Neural cell (in vitro differentiated cells): ENCODE measurements around the gene ZFP1. TPM values are rescaled to one million over a fixed set of nuclear protein-coding genes. Genes with fewer than 3 reads are reported as not detected.

ENCODE experiments used
- H2AFZ ChIP-seq: fragments of 200-600, 300-800 bp; sonication (generic), shearing (Covaris generic); 2 replicates; pipeline ENCODE4 v1.6.0; 2014; ENCODE audit warnings: low read depth, mild to moderate bottlenecking, antibody characterized with exemption, low read length, moderate library complexity
- H3F3A ChIP-seq: fragments of 200-600 bp; shearing (Covaris generic); 2 replicates; pipeline ENCODE4 v1.6.1; 2016; ENCODE audit warnings: mild to moderate bottlenecking, moderate library complexity, mixed read lengths, antibody characterized with exemption, low read length; ENCODE audit not compliant: insufficient read depth, poor library complexity, severe bottlenecking
- H3K27ac ChIP-seq: fragments of 200-600, 300-800 bp; sonication (generic), shearing (Covaris generic); 2 replicates; pipeline ENCODE4 v1.5.1; 2014; ENCODE audit warnings: mild to moderate bottlenecking, low read length, moderate library complexity
- H3K27me3 ChIP-seq: fragments of 300-800, 200-600 bp; sonication (generic), shearing (Covaris generic); 2 replicates; pipeline ENCODE4 v1.6.0; 2014; ENCODE audit warnings: mild to moderate bottlenecking, low read depth, low read length, moderate library complexity; ENCODE audit not compliant: insufficient read depth
- H3K36me3 ChIP-seq: fragments of 300-800, 200-600 bp; sonication (generic), shearing (Covaris generic); 2 replicates; pipeline ENCODE4 v1.5.1; 2014; ENCODE audit warnings: mild to moderate bottlenecking, antibody characterized with exemption, low read length, moderate library complexity; ENCODE audit not compliant: insufficient read depth
- H3K4me2 ChIP-seq: fragments of 300-800, 200-600 bp; sonication (generic), shearing (Covaris generic); 2 replicates; pipeline ENCODE4 v1.6.0; 2014; ENCODE audit warnings: mild to moderate bottlenecking, low read length
- H3K4me3 ChIP-seq: fragments of 300-800, 200-600 bp; sonication (generic), shearing (Covaris generic); 2 replicates; pipeline ENCODE4 v1.5.1; 2014; ENCODE audit warnings: mild to moderate bottlenecking, low read length, moderate library complexity
- H3K79me2 ChIP-seq: fragments of 200-600 bp; shearing (Covaris generic); replicated peaks from 2 replicates; pipeline ENCODE4 v1.6.0; 2014; ENCODE audit warnings: mild to moderate bottlenecking, low read length, moderate library complexity; ENCODE audit not compliant: insufficient read depth
- H3K9ac ChIP-seq: fragments of 300-800, 200-600 bp; sonication (generic), shearing (Covaris generic); 2 replicates; pipeline ENCODE4 v1.6.1; 2016; ENCODE audit warnings: mild to moderate bottlenecking, low read length, mixed read lengths
- H3K9me2 ChIP-seq: fragments of 200-600 bp; shearing (Covaris generic); 2 replicates; pipeline ENCODE4 v1.6.1; 2016; ENCODE audit warnings: mild to moderate bottlenecking, low read length, mixed read lengths; ENCODE audit not compliant: insufficient read depth
- H3K9me3 ChIP-seq: fragments of 200-600, 300-800 bp; sonication (generic), shearing (Covaris generic); 2 replicates; pipeline ENCODE4 v1.6.1; 2016; ENCODE audit warnings: mild to moderate bottlenecking, mixed run types, low read length, moderate library complexity, mixed read lengths
- H4K20me1 ChIP-seq: fragments of 200-600 bp; shearing (Covaris generic); 2 replicates; pipeline ENCODE4 v1.6.1; 2016; ENCODE audit warnings: mild to moderate bottlenecking, mixed run types; ENCODE audit not compliant: insufficient read depth
- EP300 ChIP-seq: fragments of 450-650 bp; conservative IDR thresholded peaks from 2 replicates; pipeline ENCODE4 v1.6.1; 2014; ENCODE audit warnings: antibody characterized with exemption, mild to moderate bottlenecking, moderate library complexity; ENCODE audit not compliant: poor library complexity, severe bottlenecking
- EZH2 ChIP-seq: fragments of 200-600, 300-800 bp; shearing (Covaris generic), sonication (generic); IDR thresholded peaks from 2 replicates; pipeline ENCODE4 v1.6.1; 2014; ENCODE audit warnings: antibody characterized with exemption, low read length, borderline replicate concordance, mild to moderate bottlenecking; ENCODE audit not compliant: insufficient read depth, poor library complexity, severe bottlenecking
- MXI1 ChIP-seq: fragments of 450-650 bp; conservative IDR thresholded peaks from 2 replicates; pipeline ENCODE4 v1.6.1; 2014; ENCODE audit warnings: antibody characterized with exemption, mild to moderate bottlenecking; ENCODE audit not compliant: poor library complexity, severe bottlenecking
- RAD21 ChIP-seq: fragments of 450-650 bp; conservative IDR thresholded peaks from 2 replicates; pipeline ENCODE4 v1.6.1; 2014; ENCODE audit warnings: antibody characterized with exemption, mild to moderate bottlenecking, moderate library complexity
- REST ChIP-seq: IDR thresholded peaks from 2 replicates; pipeline ENCODE4 v1.6.1; 2012; ENCODE audit warnings: borderline replicate concordance
- SMC3 ChIP-seq: fragments of 450-650 bp; conservative IDR thresholded peaks from 2 replicates; pipeline ENCODE4 v1.6.1; 2014; ENCODE audit warnings: antibody characterized with exemption, mild to moderate bottlenecking, moderate library complexity; ENCODE audit not compliant: poor library complexity
- TAF1 ChIP-seq: IDR thresholded peaks from 2 replicates; pipeline ENCODE4 v1.6.1; 2012; ENCODE audit warnings: low read depth
- polyA plus RNA-seq: library from polyadenylated mRNA; depleted of rRNA; stranded (reverse); fragments of >200 nt; gene quantifications from 2 replicates; pipeline ENCODE4 v1.2.3, GENCODE V29; 2014
- TF ChIP-seq, protein P1 (sequence below): fragments of 450-650 bp; IDR thresholded peaks from 2 replicates; pipeline ENCODE4 v1.5.1; 2014; ENCODE audit warnings: antibody characterized with exemption, mild to moderate bottlenecking, moderate library complexity; ENCODE audit not compliant: poor library complexity, severe bottlenecking

Gene ZFP1
- polyA plus RNA-seq, 1 donor from 2014 or later, result 47.1 TPM

- Histone ChIP-seq H4K20me1 (no peaks in the 10 kb centered on the region), H3K27ac (no peak overlapping the region), H2AFZ (no peak overlapping the region), H3K27me3 (no peaks in the 10 kb centered on the region), H3K4me3 (no peak overlapping the region), H3K79me2 (no peaks in the 10 kb centered on the region), H3K4me2 (no peak overlapping the region), H3K9ac (no peak overlapping the region), H3K9me2 (no peaks in the 10 kb centered on the region), H3K9me3 (no peaks in the 10 kb centered on the region), H3F3A (no peaks in the 10 kb centered on the region), H3K36me3 (no peaks in the 10 kb centered on the region)
- no peak for TF ChIP-seq MXI1
- no peak for TF ChIP-seq TAF1
- TF ChIP-seq RAD21, result no peak
- no peak for TF ChIP-seq EP300
- TF ChIP-seq REST, result no peak
- TF ChIP-seq SMC3, result no peak
- TF ChIP-seq, protein P1, sequence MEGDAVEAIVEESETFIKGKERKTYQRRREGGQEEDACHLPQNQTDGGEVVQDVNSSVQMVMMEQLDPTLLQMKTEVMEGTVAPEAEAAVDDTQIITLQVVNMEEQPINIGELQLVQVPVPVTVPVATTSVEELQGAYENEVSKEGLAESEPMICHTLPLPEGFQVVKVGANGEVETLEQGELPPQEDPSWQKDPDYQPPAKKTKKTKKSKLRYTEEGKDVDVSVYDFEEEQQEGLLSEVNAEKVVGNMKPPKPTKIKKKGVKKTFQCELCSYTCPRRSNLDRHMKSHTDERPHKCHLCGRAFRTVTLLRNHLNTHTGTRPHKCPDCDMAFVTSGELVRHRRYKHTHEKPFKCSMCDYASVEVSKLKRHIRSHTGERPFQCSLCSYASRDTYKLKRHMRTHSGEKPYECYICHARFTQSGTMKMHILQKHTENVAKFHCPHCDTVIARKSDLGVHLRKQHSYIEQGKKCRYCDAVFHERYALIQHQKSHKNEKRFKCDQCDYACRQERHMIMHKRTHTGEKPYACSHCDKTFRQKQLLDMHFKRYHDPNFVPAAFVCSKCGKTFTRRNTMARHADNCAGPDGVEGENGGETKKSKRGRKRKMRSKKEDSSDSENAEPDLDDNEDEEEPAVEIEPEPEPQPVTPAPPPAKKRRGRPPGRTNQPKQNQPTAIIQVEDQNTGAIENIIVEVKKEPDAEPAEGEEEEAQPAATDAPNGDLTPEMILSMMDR, result no peak
- no peak for TF ChIP-seq EZH2
These were observed 71.5 kb downstream of the ZFP1 start for GRCh38 chr16:75219838-75220237.

Other genes with a start within 250 kb of the ZFP1 start
- 20.3 and 24.1 TPM in 2 replicates for gene WDR59, start 163.4 kb upstream of the ZFP1 start, polyA plus RNA-seq
- 31.6 and 33.3 TPM in 2 replicates for gene ZNRF1, start 149.5 kb upstream of the ZFP1 start, polyA plus RNA-seq
- 0.18 TPM in 1 of 2 replicates, not detected in the other for gene LDHD, start 31.7 kb upstream of the ZFP1 start, polyA plus RNA-seq
- not detected in 2 replicates for gene CTRB2, start 58.6 kb downstream of the ZFP1 start, polyA plus RNA-seq
- 1.2 TPM in 1 of 2 replicates, not detected in the other for gene CTRB1, start 70.5 kb downstream of the ZFP1 start, polyA plus RNA-seq
- gene BCAR1, start 103.1 kb downstream of the ZFP1 start, polyA plus RNA-seq, result 38.9 and 39.1 TPM in 2 replicates